Measurements from ENCODE around the gene KLHL14. TPM values are rescaled to one million over a fixed set of nuclear protein-coding genes. Genes with fewer than 3 reads are reported as not detected.

Gene KLHL14
- total RNA-seq, 1 experiment from 2014 or later, result not detected

DNA sequence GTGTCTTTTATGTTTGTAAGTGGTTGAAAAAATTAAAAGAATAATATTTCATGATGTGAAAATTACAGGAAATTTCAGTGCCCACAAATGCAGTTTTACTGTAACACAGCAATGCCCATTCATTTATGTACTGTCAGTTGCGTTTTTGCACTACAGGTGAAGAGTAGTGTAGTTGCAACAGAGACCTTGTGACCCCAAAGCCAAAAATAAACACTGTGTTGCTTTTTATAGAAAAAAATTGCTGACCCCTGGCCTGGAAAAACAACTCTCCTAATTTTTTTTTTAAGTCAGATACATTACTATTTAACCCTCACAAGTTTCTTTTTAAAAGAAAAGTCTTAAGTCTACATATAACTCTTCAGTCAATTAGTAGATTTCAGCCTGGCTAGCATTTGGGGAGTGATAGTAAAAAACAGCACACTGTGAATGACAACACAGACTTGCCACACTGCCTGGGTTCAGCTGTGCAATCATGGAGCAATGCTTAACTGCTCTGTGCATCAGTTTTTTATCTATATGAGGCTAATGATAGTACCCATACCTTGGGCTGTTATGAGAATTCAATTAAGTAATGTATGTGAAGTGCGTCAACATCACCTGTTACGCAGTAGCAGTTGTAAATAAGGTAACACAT, 8.1 kb downstream of the KLHL14 start:
- Mint-ChIP-seq H3K9me3 (ENCODE audit: unreplicated experiment) (no peaks in the 10 kb centered on the region), H3K4me1 (ENCODE audit: insufficient read depth, unreplicated experiment) (no peaks in the 10 kb centered on the region), H3K27ac (ENCODE audit: low read depth, unreplicated experiment) (no peak overlapping the region), H3K27me3 (ENCODE audit: insufficient read depth, unreplicated experiment) (peaks cover 94% of the 10 kb centered on the region), H3K4me3 (ENCODE audit: unreplicated experiment) (no peak overlapping the region), H3K36me3 (ENCODE audit: insufficient read depth, unreplicated experiment) (no peaks in the 10 kb centered on the region)
- BruUV-seq (replicated peaks), result no TSS peak
- ChIA-PET CTCF (no interaction called here), POLR2A (no interaction called here)
- intact Hi-C loops (cut with micrococcal nuclease), result no loop called here
- TF ChIP-seq CTCF (IDR thresholded peaks at IDR 0.05; ENCODE audit: unreplicated experiment), result no peak
- no peak for DNase-seq (ENCODE audit: unreplicated experiment)

- Mint-ChIP-seq H3K9me3 (ENCODE audit: unreplicated experiment) (no peaks in the 10 kb centered on the region), H3K4me1 (ENCODE audit: insufficient read depth, unreplicated experiment) (no peaks in the 10 kb centered on the region), H3K4me3 (ENCODE audit: unreplicated experiment) (no peak overlapping the region), H3K36me3 (ENCODE audit: insufficient read depth, unreplicated experiment) (no peaks in the 10 kb centered on the region), H3K27ac (ENCODE audit: low read depth, unreplicated experiment) (no peak overlapping the region), H3K27me3 (ENCODE audit: insufficient read depth, unreplicated experiment) (peaks cover 94% of the 10 kb centered on the region)
- DNase-seq (ENCODE audit: unreplicated experiment), result no peak
- ChIA-PET CTCF (no interaction called here), POLR2A (no interaction called here)
- intact Hi-C loops (cut with micrococcal nuclease), result no loop called here
- BruUV-seq (replicated peaks), result no TSS peak
- no peak for TF ChIP-seq CTCF (IDR thresholded peaks at IDR 0.05; ENCODE audit: unreplicated experiment)
Observed at GRCh38 chr18:32763293-32763692, 9.5 kb downstream of the KLHL14 start.

GRCh38 chr18:32761231-32761630, 11.6 kb downstream of the KLHL14 start:
- no TSS peak for BruUV-seq (replicated peaks)
- no peaks in the 10 kb centered on the region for H3K9me3 Mint-ChIP-seq (ENCODE audit: unreplicated experiment)
- no peaks in the 10 kb centered on the region for H3K4me1 Mint-ChIP-seq (ENCODE audit: insufficient read depth, unreplicated experiment)
- POLR2A ChIA-PET, result no interaction called here
- no peaks in the 10 kb centered on the region for H3K36me3 Mint-ChIP-seq (ENCODE audit: insufficient read depth, unreplicated experiment)
- TF ChIP-seq CTCF (IDR thresholded peaks at IDR 0.05; ENCODE audit: unreplicated experiment), result no peak
- intact Hi-C loops (cut with micrococcal nuclease), result no loop called here
- no peak for DNase-seq (ENCODE audit: unreplicated experiment)
- no peak overlapping the region for H3K27ac Mint-ChIP-seq (ENCODE audit: low read depth, unreplicated experiment)
- no peak overlapping the region for H3K4me3 Mint-ChIP-seq (ENCODE audit: unreplicated experiment)
- CTCF ChIA-PET, result interaction anchor here (0.9 kb wide), 1 partner anchor 46 kb away, joined by 3 read pairs; no protein-coding TSS in a partner anchor
- H3K27me3 Mint-ChIP-seq (ENCODE audit: insufficient read depth, unreplicated experiment), result peaks cover 95% of the 10 kb centered on the region

DNA sequence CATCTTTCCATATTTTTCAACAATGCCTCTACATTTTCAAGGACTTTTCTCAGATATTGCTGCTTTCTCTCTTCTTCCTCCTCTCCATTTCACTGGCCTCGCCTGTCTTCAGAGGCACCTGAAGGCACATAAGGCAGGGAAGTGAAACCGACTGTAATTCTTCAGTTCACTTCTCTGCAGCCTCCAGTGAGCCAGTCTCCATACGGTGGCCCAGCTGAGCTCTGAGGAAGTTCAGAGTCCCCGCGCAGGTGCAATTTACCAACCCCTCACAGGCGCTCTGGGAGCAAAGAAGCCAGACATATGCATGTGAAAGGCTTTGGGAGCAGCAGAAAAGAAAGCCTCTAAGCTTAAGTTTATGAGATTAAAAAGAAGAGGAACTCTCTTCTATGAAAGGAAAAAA, 12.4 kb downstream of the KLHL14 start:
- no peaks in the 10 kb centered on the region for H3K4me1 Mint-ChIP-seq (ENCODE audit: insufficient read depth, unreplicated experiment)
- DNase-seq (ENCODE audit: unreplicated experiment), result no peak
- H3K4me3 Mint-ChIP-seq (ENCODE audit: unreplicated experiment), result no peak overlapping the region
- no peak for TF ChIP-seq CTCF (IDR thresholded peaks at IDR 0.05; ENCODE audit: unreplicated experiment)
- no TSS peak for BruUV-seq (replicated peaks)
- H3K9me3 Mint-ChIP-seq (ENCODE audit: unreplicated experiment), result no peaks in the 10 kb centered on the region
- intact Hi-C loops (cut with micrococcal nuclease), result no loop called here
- CTCF ChIA-PET, result interaction anchor here (0.9 kb wide), 1 partner anchor 45 kb away, joined by 3 read pairs; no protein-coding TSS in a partner anchor
- no peak overlapping the region for H3K27ac Mint-ChIP-seq (ENCODE audit: low read depth, unreplicated experiment)
- no peaks in the 10 kb centered on the region for H3K36me3 Mint-ChIP-seq (ENCODE audit: insufficient read depth, unreplicated experiment)
- peaks cover 100% of the 10 kb centered on the region for H3K27me3 Mint-ChIP-seq (ENCODE audit: insufficient read depth, unreplicated experiment)
- POLR2A ChIA-PET, result interaction anchor here (0.7 kb wide), 1 partner anchor 18 kb away, joined by 3 read pairs; no protein-coding TSS in a partner anchor
